Measurements from ENCODE around the gene SLCO3A1.
"Not testable (repeated sequence)": the region's sequence is repeated elsewhere in the genome, so short reads cannot be mapped to it uniquely, and the experiment has no call there.

SLCO3A1 gene

DNA sequence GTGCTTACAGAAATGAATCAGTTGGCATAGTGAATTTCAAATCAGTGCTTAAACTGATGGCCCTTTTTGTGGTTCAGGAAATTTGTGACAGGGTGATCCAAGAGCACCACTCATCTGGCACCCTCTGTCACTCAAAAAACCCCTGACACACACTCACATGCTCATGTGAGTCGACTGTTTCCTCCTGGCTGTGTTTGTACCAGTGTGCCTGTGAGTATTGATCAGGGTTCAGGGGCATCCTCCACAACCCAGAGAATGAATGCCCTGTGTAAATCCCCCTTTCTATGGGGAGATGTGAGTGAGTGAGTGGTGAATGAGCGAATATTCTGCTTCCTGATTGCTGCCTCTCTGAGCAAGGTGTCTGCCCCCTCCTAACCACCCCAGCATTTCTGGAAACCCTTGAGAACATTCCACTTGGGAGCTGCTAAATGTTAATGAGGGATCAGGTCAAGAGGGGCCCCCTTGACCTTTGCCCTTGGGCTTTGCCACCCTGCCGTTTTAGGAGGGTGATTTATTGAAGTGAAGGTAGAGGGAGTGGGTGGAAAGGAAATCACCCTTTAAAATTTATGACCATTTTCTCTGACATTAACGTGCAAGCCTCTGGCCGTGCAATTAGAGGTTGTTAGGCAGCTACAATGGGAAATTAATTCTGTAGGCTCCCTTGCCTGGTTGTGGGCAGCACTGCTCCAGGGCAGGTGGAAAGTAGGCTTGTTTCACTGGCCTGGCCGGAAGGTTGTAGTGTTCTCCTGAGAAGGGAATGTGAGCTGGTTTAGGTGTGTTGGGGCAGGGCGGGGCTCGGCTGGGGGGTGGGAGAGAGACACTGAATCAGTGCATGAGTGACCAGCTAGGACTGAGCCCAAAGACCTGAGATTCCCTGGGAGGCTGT lies 87.2 kb downstream of the SLCO3A1 start:
- DNase-seq (ENCODE audit: low spot score) = no peak

DNA sequence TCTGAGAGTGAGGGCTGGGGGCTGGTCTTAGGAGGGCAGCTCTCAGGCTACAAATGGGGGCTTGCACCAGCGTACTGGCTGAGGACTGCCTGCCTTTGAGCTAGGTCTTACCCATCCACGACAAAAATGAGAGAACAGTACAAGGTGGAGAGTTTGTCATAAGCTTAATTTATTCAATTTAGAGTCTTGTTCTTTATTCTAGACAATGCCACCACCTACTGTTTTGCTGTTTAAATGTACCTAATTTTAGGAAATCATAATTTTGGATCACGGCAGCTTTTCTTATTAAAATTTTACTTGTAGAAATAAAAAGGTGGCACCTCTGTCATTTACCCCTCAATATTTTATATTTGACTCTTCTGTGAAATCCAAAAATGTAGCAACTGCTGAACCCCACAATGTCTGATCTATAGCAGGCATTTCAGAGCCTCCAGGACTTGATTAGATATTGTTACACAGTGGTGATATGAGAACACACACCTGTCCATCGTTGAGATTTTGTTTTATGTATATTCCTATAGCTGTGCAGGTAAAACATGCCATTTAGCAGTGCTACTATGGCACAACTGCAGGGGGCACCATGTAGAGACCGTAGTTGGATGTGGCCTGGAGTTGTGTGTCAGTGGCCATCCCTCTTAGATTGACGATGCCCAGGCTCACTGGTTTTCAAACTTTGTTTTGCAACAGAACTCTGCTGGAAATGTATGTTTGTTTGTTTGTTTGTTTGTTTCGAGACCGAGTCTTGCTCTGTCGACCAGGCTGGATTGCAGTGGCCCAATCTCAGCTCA lies 88.6 kb downstream of the SLCO3A1 start:
- peak; percentile 34 for DNase-seq (ENCODE audit: low spot score)

DNA sequence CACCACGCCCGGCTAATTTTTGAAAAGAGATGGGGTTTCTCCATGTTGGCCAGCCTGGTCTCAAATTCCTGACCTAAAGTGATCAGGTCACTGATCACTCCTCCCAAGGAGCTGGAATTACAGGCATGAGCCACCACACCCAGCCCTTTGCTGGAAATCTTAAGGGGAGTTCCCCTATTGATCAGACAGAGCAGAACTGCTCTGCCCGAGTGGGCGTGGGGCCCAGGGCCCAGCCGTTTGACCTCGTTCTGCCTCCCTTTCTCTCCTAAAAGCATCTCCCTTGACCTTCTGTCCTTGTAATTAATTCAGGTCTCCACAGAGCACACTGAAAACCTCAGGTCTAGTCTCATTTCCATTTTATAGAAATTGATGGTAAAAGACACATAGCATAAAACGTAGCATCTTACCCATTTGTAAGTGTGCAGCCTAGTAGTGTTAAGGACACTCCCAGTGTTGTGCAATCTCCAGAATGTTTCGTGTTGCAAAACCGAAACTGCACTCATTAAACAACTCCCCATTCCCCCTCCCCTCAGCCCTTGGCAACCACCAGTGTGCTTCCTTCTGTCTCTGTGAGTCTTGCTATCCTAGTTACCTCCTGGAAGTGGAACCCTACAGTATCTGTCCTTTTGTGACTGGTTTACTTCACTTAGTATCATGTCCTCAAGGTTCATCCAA lies 89.3 kb downstream of the SLCO3A1 start:
- peak; percentile 61 for DNase-seq (ENCODE audit: low spot score)

DNA sequence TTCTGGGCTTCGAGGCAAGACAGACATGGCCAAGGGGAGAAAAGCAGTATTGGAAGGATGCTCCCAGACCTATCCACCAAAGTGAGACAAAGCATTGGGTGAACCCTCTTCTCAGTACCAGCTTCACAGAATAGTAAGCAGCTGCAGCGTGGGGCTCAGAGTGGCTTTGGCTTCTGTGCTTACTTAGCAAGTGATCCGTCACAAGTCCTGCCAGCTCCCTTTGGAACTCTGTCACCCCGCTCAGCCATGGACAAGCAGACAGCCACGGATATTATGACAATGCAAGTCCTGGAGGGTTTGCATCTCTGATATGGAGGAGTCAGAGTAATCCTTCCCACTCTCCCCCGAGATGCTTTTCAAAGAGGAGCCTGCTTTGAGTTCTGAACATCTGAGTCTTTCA lies 90.8 kb downstream of the SLCO3A1 start:
- no peak for DNase-seq (ENCODE audit: low spot score)

DNA sequence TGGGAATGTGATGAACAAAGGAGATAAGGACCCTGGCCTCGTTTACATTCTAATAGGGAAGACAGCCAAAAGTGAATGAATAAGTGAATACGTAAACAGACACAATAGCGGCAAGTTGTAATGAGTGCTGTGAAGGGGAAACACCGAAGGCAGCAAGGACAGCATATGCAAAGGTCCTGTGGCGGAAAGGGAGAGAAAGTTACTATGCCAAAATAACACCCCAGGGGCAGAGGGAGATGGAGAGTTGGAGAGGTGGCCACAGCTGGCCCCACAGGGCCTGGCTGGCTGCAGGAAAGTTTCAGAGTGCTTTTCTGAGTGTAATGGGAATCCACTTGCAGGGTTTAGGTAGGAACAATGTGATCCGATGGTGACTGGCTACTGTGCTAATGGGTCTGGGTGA lies 91.9 kb downstream of the SLCO3A1 start:
- no peak for DNase-seq (ENCODE audit: low spot score)

DNA sequence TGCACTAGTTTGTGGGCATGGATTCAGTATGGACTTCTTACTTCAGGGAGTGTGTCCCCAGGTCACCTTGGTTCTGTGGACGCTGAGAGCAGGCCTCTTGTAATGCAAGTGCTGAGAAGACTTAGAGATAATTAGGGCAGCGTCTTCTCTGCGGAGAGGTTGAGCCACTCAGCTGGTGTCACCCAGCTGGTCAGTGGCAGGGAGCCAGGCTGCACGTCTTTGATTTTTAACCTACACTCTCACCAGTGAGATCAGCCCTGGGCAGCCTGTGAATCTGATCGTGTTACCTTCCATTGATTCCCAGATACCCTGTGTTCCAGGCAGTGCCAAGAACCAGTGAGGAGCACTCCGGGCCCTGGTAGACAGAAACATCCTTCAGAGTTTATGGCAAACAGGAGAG lies 92.6 kb downstream of the SLCO3A1 start:
- peak; percentile 52 for DNase-seq (ENCODE audit: low spot score)

DNA sequence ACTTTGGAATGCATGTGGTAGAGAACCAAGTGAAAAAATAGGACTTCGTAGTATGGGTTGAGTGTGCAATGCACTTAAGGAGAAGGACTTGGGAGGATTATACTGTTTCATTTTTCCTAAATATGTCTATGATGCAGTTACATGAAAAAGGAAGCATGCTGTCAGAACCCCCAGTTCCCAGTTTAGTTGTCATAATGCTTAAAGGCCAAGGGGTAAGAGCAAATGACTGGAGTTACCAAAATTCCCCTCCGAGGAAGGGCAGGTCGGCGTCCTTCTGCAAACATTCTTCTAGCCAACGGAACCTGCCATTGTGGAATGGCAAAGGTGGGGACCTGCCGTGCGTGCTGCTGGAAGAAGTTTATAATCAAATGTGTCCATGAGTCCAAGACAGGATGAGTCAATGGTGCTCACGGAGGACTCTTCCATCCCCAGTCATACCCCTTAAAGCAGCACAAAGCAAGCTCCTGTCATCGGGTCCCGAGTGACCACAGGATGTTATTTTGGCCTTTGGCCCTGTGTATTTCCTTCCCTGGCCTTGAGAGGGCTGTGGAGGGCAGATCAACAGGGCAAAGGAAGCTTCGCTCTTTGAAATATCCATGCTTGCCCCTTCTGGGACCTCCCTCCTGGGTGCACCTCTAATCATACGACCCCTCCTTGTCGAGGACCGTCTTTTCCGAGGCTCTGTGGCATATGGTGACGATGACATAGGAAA lies 93.2 kb downstream of the SLCO3A1 start:
- no peak for DNase-seq (ENCODE audit: low spot score)

DNA sequence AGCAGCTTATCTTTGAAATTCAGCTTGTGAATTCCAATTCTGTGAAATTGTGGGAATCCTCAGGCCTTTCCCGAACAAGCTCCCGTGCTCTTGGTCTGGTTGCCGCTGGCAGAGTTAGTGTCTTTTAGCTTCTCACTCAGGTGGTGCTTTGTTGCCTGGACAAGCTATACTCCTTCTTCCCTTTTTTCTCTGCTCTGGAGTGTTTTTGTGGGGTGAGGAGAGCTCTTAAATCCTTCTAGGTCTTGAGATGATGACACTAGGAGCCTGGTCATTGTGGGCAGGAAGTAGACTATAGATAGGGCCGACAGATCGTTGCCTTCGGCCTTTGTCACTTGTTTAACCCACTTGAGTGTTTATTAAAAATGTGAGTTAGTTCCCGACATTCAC lies 93.8 kb downstream of the SLCO3A1 start:
- no peak for DNase-seq (ENCODE audit: low spot score)

DNA sequence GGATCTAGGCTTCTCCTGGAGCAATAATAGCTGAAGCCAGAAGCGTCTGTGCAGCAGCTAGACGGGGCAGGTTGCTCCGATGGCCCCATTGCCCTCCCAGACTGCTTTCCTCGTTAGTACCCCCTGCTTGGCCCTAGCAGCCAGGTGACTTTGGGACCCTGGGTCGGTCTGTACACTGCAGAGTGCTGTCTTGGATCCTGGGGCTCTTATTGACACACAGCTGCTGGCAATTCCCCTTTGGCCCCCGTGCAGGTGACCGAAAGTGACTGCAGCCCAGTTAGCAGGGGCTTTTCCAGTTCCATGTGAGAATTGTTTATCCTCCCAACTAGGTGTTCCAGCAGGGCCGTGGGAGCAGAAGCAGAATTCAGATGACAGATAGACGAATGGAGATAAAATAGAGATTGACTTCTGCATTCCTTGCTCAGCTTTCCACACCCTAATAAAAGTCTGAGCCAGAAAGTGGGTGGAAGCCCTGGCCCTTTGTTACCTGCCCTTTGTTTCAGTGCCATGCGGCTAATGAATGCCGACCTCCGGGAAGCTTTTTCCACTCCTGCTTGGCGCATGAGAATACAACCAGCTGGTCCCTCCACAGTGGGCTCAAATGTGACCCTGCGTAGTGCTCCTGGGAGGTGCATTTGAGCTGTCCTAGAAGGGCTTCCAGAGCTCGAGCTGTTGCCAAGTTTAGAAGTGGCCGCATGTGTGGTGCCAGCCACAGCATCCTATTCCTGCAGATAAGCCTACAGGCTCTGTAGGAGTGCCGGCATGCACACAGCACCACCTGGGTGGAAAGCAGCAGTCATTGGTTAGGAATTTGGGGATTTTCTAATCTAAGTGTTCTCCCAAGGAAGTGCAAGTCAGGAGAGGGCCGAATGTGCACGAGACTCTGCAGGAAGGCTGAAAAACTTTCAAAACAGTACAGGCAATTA lies 94.4 kb downstream of the SLCO3A1 start:
- DNase-seq (ENCODE audit: low spot score) = peak; percentile 91

DNA sequence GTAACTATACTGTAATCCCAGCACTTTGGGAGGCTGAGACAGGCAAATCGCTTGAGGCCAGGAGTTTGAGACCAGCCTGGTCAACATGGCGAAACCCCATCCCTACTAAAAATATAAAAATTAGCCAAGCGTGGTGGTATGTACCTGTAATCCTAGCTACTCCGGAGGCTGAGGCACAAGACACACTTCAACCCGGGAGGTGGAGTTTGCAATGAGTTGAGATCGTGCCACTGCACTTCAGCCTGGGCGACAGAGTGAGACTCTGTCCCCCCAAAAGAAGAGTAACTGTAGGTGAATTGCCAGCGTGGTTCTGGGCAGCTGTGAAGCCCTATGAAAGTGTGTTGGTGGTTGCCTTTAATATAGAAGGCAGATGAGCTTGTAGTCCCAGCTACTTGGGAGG lies 95.9 kb downstream of the SLCO3A1 start:
- no peak for DNase-seq (ENCODE audit: low spot score)

DNA sequence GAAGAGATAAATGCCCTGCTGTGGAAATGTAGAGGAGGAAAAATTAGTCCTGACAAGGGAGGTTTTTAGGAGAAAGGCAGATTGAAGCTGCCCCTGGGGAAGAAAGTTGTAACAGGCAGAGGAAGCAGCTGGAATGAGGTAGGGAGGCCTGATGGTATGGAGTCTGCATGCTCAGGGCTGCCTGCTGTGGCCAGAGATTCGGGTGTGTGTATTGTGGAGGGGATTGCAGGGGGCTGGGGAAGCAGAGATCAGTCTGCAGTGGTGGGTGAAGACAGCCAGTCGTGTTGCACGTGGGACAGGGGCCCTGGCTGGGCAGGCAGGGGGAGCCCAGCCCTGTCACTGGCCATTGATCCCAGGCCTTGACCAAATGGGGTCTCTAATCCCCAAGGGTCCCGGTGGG lies 96.5 kb downstream of the SLCO3A1 start:
- DNase-seq (ENCODE audit: low spot score) = no peak

DNA sequence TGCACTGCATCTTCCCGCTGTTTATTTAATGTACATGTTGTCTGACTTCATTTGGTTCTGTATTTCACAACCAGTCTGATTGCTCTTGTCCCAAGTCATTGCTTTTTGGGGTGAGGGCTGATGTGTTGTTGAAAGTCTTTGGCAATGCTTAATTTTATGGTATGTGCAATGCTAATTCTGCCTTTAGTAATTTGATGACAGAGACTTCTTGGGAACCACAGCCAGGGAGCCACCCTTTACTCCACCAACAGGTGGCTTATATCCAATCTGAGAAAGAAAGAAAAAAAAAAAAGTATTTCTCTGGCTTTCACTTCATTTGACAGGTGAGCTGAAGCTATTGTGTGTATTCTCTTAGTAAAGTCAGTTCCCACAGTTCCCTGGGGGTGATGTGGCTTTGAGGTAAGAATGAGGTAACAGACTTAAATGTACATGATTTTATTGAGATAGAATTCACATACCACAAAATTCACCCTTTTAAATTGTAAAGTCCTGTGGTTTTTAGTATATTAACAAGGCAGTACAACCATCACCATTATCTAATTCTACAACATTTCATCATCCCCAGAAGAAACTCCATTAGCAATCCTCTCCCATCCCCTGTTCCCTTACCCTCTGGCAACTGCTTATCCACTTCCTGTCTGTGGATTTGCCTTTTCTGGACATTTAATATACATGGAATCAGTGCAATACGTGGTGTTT lies 97.3 kb downstream of the SLCO3A1 start:
- DNase-seq (ENCODE audit: low spot score) = no peak

DNA sequence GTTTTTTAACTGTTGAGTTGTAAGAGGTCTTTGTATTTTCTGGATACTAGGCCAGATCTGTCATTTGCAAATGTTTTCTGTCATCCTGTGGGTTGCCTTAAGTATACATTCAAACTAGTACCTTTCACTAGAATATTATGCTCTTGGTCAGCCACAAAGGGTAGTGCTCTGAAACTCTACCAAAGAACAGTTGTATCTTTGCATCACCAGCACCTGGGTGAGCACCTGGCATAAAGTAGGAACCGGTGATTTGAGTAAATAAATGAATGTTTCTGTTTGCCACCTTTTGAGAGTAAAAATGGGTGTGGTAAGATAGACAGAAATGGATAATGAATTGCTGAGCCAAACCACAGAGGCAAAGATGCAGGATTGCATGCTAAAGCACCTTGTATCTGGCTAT lies 98.7 kb downstream of the SLCO3A1 start:
- DNase-seq (ENCODE audit: low spot score) = no peak

DNA sequence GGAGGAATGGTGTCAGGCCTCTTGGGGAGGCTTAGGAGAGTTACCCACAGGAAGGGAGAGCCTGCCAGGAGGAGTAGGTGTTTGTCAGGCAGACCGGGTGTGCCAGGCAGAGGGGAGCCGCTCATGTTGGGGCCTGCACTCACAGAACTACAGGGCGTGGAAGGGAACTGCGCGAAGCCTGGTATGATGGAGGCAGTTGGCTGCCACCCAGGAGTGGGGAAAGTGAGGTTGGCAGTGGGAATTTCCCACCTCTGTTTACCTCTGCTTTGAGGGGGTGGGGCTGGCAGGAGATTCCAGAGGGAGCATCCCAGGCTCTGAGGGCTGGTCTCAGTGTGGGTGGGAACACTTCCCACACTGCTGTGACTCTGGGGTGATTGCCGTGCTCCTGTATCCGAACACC lies 99.9 kb downstream of the SLCO3A1 start:
- no peak for DNase-seq (ENCODE audit: low spot score)

DNA sequence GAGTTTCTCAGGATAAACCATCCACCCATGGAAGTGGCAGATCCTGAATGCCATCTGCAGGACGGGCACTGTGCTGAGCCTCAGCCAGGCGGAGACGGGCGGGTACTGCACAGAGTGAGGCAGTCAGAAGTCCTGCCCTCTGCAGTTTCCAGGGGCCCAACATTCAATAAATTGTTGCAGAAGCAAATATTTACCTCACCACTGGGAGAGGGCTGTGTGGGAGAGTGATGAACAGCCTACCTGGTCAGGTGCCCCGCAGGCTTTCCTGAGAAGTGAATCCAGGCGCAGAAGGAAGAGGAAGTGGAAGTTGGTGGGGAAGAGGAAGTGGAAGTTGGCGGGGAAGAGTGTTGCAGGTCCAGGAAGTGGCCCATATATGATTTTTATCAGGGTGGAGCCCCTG lies 100.8 kb downstream of the SLCO3A1 start:
- DNase-seq (ENCODE audit: low spot score) = no peak

DNA sequence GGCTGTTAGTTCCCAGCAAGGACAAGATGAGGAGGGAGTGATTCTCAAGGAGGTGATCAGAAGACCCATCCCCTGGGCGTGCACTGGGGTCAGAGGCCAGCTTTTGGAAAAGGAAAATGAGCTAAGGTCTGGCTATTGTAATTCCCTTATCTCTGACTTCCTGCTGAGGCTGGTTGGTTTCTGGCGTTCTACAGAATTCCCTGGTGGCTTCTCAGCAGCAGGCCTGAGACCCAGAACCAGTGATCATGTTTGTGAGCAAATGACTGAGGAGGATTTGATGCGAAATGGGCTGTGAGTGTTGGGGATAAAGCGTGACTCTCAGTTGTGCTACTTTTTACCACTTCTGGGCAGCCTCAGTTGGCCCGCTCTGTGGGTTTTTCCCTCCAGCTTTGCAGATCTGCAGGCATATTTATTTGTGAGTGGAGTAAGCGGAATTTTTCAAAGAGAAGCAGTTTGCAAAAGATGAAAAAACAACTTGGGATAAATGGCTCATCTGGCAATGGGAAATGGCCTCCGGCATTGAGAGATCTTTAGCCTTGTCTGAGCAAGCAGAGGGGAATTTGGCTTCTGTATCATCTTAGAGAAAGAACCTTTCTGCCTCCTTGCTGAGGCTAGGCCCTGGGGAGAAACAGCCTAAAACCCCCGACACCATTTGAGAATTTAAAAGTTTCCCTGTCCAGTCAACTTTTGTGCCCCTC lies 102.7 kb downstream of the SLCO3A1 start:
- no peak for DNase-seq (ENCODE audit: low spot score)

DNA sequence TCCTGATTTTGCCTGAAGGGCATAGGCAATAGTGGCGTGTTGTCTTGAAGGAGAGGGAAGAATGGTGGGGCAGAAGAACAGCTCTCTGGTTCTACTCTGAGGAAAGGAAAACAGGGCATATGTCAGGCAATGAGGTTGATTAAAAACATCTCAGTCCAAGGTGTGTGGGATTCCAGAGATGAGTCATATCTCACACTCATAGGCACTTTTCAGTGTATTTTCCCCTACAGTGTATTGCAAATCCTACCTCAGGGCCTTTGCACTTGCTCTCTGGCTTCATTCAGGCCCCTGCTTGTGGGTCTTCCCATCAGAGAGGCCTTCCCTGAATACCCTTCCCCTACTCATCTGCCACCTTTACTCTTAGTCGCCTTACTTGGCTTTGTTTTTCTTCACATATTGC lies 107.8 kb downstream of the SLCO3A1 start:
- DNase-seq (ENCODE audit: low spot score) = no peak

DNA sequence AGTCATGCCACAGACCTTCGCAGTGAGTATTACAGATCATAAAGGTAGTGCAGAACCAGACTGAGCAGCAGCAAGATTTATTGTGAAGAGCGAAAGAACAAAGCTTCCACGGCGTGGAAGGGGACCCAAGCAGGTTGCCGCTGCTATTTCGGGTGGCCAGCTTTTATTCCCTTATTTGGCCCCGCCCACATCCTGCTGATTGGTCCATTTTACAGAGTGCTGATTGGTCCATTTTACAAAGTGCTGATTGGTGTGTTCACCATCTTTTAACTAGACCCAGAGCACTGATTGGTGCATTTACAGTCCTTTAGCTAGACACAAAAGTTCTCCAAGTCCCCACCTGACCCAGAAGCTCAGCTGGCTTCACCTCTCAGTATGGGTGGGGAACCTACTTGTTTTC lies 110.2 kb downstream of the SLCO3A1 start:
- not testable (repeated sequence) for DNase-seq (ENCODE audit: low spot score)

DNA sequence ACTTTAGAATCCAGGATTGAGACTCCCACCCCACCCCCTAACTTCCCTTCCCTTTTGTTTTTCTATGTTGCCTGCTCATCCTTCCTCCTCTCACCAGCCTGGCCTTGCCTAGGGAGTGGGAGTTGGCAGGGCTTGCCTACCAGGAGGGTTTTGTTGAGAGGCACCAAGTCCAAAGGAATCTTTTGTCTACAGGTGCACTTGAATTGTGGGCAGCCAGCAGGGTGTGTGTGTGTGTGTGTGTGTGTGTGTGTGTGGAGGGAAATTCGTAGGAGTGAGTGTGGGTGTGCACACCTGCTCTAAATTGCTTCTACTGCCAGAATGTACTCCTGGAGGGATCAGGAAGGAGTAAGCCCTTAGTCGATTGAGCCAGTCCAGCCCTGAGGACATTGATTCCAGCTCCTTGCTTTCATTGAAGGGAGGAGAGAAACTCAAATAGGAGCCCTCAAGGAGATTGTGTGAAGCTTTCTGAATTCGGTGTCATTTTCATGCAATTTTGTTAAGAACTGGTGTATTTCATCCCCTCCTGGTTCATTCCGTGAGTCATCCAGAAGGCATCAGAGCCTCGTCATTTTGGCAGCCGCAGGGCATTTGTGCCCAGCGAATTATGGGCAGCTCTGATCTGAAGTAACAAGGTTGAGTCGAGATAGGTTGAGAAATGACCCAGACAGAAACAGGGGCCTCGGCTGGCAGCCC lies 112.1 kb downstream of the SLCO3A1 start:
- DNase-seq (ENCODE audit: low spot score) = peak; percentile 59
